GM12801 (cell line): ENCODE measurements around the gene NSD1.

Source experiments
- CTCF ChIP-seq: IDR thresholded peaks from one replicate; pipeline ENCODE4 v1.5.1; 2011; ENCODE audit warnings: control low read depth; ENCODE audit not compliant: insufficient read length; ENCODE audit errors: extremely low read depth

NSD1 gene

GRCh38 chr5:177099422-177100093, 34.0 kb upstream of the NSD1 start:
- TF ChIP-seq CTCF = no peak

DNA sequence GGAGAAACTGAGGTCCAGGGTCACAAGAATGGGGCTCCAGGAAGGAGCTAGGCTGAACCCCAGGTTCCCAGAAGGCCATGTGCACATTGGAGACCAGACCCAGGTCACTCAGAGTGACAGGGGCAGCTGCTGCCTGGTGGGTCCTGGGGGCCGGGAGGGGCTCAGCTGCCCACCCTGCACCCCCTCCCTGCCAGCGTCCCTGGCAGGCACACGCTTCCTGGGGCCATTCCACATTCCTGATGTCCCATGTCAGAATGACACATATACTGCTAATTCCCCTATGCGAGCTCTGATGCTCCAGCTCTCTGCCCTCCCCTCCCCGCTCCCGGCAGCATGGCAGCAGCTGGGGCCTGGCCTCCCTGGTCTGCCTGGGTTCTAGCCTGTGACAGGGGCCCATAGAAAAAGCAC, 32.9 kb upstream of the NSD1 start:
- no peak for TF ChIP-seq CTCF

GRCh38 chr5:177103523-177104253, 29.9 kb upstream of the NSD1 start:
- no peak for TF ChIP-seq CTCF

GRCh38 chr5:177105691-177106476, 27.7 kb upstream of the NSD1 start:
- TF ChIP-seq CTCF = no peak

GRCh38 chr5:177107159-177107558, 26.4 kb upstream of the NSD1 start:
- no peak for TF ChIP-seq CTCF

GRCh38 chr5:177109810-177110209, 23.8 kb upstream of the NSD1 start:
- TF ChIP-seq CTCF = no peak

- peak; percentile 89 for TF ChIP-seq CTCF
These were observed 21.7 kb upstream of the NSD1 start for GRCh38 chr5:177111720-177112394.
